ENCODE data around the gene SUSD1.

The SUSD1 gene

GRCh38 chr9:112104401-112104800 lies 70.7 kb downstream of the SUSD1 start:
- Histone ChIP-seq H3K36me3 (ENCODE audit: control insufficient read depth in 2 of 2, insufficient read depth in 1 of 2, low read length in 2 of 2) (no peaks in the 10 kb centered on the region), H3K4me3 (ENCODE audit: low read depth, low read length) (no peak overlapping the region), H3K9me3 (ENCODE audit: control insufficient read depth, insufficient read depth, low read depth, low read length) (no peaks in the 10 kb centered on the region), H3K4me1 (ENCODE audit: control insufficient read depth, insufficient read depth, low read length) (no peaks in the 10 kb centered on the region), H3K27ac (ENCODE audit: extremely low read depth, low read depth, low read length) (no peak overlapping the region)
- POLR2A ChIA-PET: no interaction called here
- no peak for TF ChIP-seq ZNF140 (tag by site-specific recombination; IDR thresholded peaks at IDR 0.05)
- TF ChIP-seq, protein P1, sequence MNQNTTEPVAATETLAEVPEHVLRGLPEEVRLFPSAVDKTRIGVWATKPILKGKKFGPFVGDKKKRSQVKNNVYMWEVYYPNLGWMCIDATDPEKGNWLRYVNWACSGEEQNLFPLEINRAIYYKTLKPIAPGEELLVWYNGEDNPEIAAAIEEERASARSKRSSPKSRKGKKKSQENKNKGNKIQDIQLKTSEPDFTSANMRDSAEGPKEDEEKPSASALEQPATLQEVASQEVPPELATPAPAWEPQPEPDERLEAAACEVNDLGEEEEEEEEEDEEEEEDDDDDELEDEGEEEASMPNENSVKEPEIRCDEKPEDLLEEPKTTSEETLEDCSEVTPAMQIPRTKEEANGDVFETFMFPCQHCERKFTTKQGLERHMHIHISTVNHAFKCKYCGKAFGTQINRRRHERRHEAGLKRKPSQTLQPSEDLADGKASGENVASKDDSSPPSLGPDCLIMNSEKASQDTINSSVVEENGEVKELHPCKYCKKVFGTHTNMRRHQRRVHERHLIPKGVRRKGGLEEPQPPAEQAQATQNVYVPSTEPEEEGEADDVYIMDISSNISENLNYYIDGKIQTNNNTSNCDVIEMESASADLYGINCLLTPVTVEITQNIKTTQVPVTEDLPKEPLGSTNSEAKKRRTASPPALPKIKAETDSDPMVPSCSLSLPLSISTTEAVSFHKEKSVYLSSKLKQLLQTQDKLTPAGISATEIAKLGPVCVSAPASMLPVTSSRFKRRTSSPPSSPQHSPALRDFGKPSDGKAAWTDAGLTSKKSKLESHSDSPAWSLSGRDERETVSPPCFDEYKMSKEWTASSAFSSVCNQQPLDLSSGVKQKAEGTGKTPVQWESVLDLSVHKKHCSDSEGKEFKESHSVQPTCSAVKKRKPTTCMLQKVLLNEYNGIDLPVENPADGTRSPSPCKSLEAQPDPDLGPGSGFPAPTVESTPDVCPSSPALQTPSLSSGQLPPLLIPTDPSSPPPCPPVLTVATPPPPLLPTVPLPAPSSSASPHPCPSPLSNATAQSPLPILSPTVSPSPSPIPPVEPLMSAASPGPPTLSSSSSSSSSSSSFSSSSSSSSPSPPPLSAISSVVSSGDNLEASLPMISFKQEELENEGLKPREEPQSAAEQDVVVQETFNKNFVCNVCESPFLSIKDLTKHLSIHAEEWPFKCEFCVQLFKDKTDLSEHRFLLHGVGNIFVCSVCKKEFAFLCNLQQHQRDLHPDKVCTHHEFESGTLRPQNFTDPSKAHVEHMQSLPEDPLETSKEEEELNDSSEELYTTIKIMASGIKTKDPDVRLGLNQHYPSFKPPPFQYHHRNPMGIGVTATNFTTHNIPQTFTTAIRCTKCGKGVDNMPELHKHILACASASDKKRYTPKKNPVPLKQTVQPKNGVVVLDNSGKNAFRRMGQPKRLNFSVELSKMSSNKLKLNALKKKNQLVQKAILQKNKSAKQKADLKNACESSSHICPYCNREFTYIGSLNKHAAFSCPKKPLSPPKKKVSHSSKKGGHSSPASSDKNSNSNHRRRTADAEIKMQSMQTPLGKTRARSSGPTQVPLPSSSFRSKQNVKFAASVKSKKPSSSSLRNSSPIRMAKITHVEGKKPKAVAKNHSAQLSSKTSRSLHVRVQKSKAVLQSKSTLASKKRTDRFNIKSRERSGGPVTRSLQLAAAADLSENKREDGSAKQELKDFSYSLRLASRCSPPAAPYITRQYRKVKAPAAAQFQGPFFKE (tag by site-specific recombination; IDR thresholded peaks at IDR 0.05; ENCODE audit: borderline replicate concordance): no peak
- TF ChIP-seq ZNF76 (tag by site-specific recombination; IDR thresholded peaks at IDR 0.05; ENCODE audit: borderline replicate concordance, low read depth): no peak
- TF ChIP-seq ZNF221 (tag by site-specific recombination; IDR thresholded peaks at IDR 0.05; ENCODE audit: borderline replicate concordance): no peak
- no peak for TF ChIP-seq ZNF341 (tag by site-specific recombination; IDR thresholded peaks at IDR 0.05; ENCODE audit: low read depth)
- no peak for TF ChIP-seq TCF7L2 (IDR thresholded peaks at IDR 0.05; ENCODE audit: borderline replicate concordance, low read depth, low read length)
- TF ChIP-seq ZNF174 (tag by site-specific recombination; IDR thresholded peaks at IDR 0.05): no peak
- no peak for TF ChIP-seq MEIS1 (CRISPR knock-in tag; IDR thresholded peaks at IDR 0.05; ENCODE audit: borderline replicate concordance)
- no peak for TF ChIP-seq ZNF555 (tag by site-specific recombination; conservative IDR thresholded peaks at IDR 0.05)
- no peak for TF ChIP-seq ZNF416 (tag by site-specific recombination; IDR thresholded peaks at IDR 0.05)
- TF ChIP-seq ZNF121 (tag by site-specific recombination; IDR thresholded peaks at IDR 0.05): no peak
- TF ChIP-seq ZNF223 (tag by site-specific recombination; IDR thresholded peaks at IDR 0.05): no peak
- no peak for TF ChIP-seq ZXDB (tag by site-specific recombination; IDR thresholded peaks at IDR 0.05)
- TF ChIP-seq ZNF324 (tag by site-specific recombination; IDR thresholded peaks at IDR 0.05): no peak
- TF ChIP-seq ZNF394 (tag by site-specific recombination; IDR thresholded peaks at IDR 0.05; ENCODE audit: borderline replicate concordance): no peak
- no peak for TF ChIP-seq ZNF433 (tag by site-specific recombination; IDR thresholded peaks at IDR 0.05; ENCODE audit: low read depth)
- CTCF ChIA-PET: interaction anchor here (0.7 kb wide), 1 partner anchor 673 kb away, joined by 3 read pairs; no protein-coding TSS in a partner anchor

DNA sequence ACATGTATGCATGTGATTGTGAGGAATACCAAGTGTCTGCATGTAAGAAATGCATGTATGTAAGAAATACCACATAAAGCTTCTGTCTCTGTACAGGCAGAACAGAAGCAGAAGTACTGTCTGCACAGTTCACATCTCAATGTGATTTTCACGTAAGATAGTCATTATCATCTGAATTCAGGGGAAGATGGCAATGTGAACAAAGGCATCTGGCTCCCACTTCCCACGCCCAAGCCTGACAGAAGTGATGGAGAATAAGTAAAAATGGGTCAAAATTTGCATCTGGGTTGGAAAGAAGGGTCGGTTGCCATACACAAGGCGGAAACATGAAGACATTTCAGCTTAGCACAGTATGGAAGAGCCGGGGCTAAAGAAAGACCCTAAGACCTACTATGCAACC lies 71.7 kb downstream of the SUSD1 start:
- CTCF ChIA-PET: interaction anchor here (0.6 to 1.2 kb wide), 4 partner anchors 19 to 344 kb away, joined by 3 to 5 read pairs (median 3); partner anchors contain the start of gene PTBP3
- H3K4me3 ChIP-seq (ENCODE audit: low read depth, low read length): no peak overlapping the region
- no peaks in the 10 kb centered on the region for H3K4me1 ChIP-seq (ENCODE audit: control insufficient read depth, insufficient read depth, low read length)
- no peaks in the 10 kb centered on the region for H3K9me3 ChIP-seq (ENCODE audit: control insufficient read depth, insufficient read depth, low read depth, low read length)
- H3K36me3 ChIP-seq (ENCODE audit: control insufficient read depth in 2 of 2, insufficient read depth in 1 of 2, low read length in 2 of 2): no peaks in the 10 kb centered on the region
- H3K27ac ChIP-seq (ENCODE audit: extremely low read depth, low read depth, low read length): no peak overlapping the region
- TF ChIP-seq ZNF248 (tag by site-specific recombination; IDR thresholded peaks at IDR 0.05) (no peak), IKZF3 (tag by site-specific recombination; IDR thresholded peaks at IDR 0.05) (no peak), ZNF677 (tag by site-specific recombination; IDR thresholded peaks at IDR 0.05) (no peak), PBX3 (CRISPR knock-in tag; IDR thresholded peaks at IDR 0.05) (no peak), ZNF132 (tag by site-specific recombination; IDR thresholded peaks at IDR 0.05; ENCODE audit: borderline replicate concordance) (no peak), ZNF292 (tag by site-specific recombination; IDR thresholded peaks at IDR 0.05; ENCODE audit: borderline replicate concordance, low read depth) (no peak), ZNF112 (tag by site-specific recombination; IDR thresholded peaks at IDR 0.05) (no peak), ZNF140 (tag by site-specific recombination; IDR thresholded peaks at IDR 0.05) (no peak), ZNF623 (tag by site-specific recombination; IDR thresholded peaks at IDR 0.05) (no peak), HOXC10 (CRISPR knock-in tag; IDR thresholded peaks at IDR 0.05) (no peak), ZNF23 (tag by site-specific recombination; IDR thresholded peaks at IDR 0.05; ENCODE audit: borderline replicate concordance) (no peak)
- TF ChIP-seq, protein P2, sequence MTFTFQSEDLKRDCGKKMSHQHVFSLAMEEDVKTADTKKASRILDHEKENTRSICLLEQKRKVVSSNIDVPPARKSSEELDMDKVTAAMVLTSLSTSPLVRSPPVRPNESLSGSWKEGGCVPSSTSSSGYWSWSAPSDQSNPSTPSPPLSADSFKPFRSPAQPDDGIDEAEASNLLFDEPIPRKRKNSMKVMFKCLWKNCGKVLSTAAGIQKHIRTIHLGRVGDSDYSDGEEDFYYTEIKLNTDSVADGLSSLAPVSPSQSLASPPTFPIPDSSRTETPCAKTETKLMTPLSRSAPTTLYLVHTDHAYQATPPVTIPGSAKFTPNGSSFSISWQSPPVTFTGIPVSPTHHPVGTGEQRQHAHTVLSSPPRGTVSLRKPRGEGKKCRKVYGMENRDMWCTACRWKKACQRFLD (tag by site-specific recombination; IDR thresholded peaks at IDR 0.05): no peak
- TF ChIP-seq, protein P3, sequence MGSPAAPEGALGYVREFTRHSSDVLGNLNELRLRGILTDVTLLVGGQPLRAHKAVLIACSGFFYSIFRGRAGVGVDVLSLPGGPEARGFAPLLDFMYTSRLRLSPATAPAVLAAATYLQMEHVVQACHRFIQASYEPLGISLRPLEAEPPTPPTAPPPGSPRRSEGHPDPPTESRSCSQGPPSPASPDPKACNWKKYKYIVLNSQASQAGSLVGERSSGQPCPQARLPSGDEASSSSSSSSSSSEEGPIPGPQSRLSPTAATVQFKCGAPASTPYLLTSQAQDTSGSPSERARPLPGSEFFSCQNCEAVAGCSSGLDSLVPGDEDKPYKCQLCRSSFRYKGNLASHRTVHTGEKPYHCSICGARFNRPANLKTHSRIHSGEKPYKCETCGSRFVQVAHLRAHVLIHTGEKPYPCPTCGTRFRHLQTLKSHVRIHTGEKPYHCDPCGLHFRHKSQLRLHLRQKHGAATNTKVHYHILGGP (tag by site-specific recombination; IDR thresholded peaks at IDR 0.05): no peak
- POLR2A ChIA-PET: no interaction called here

All from HEK293 (cell line).